ENCODE results near the gene RGS18.
"Not testable (repeated sequence)": the region's sequence is repeated elsewhere in the genome, so short reads cannot be mapped to it uniquely, and the experiment has no call there.

RGS18 gene

GRCh38 chr1:192225703-192226102 lies 67.4 kb downstream of the RGS18 start:
- Histone ChIP-seq H3K9ac (ENCODE audit: low read depth, low read length) (no peak overlapping the region), H3K36me3 (ENCODE audit: insufficient read depth, low read depth, low read length) (no peaks in the 10 kb centered on the region), H3K4me3 (ENCODE audit: low read length) (no peak overlapping the region), H3K27me3 (ENCODE audit: insufficient read depth, low read length) (no peaks in the 10 kb centered on the region), H3K4me1 (ENCODE audit: insufficient read depth, low read length) (no peaks in the 10 kb centered on the region), H3K27ac (ENCODE audit: low read length) (no peak overlapping the region), H3K9me3 (ENCODE audit: insufficient read depth, low read depth, low read length) (no peaks in the 10 kb centered on the region)

- H3K36me3 ChIP-seq (ENCODE audit: insufficient read depth, low read depth, low read length): no peaks in the 10 kb centered on the region
- H3K4me3 ChIP-seq (ENCODE audit: low read length): no peak overlapping the region
- no peaks in the 10 kb centered on the region for H3K4me1 ChIP-seq (ENCODE audit: insufficient read depth, low read length)
- H3K27ac ChIP-seq (ENCODE audit: low read length): no peak overlapping the region
- no peak overlapping the region for H3K9ac ChIP-seq (ENCODE audit: low read depth, low read length)
- no peaks in the 10 kb centered on the region for H3K27me3 ChIP-seq (ENCODE audit: insufficient read depth, low read length)
- no peaks in the 10 kb centered on the region for H3K9me3 ChIP-seq (ENCODE audit: insufficient read depth, low read depth, low read length)
These were observed 69.1 kb downstream of the RGS18 start for GRCh38 chr1:192227330-192227729.

- H3K27me3 ChIP-seq (ENCODE audit: insufficient read depth, low read length); H3K36me3 ChIP-seq (ENCODE audit: insufficient read depth, low read depth, low read length); H3K9ac ChIP-seq (ENCODE audit: low read depth, low read length); H3K4me1 ChIP-seq (ENCODE audit: insufficient read depth, low read length); H3K4me3 ChIP-seq (ENCODE audit: low read length); H3K27ac ChIP-seq (ENCODE audit: low read length); H3K9me3 ChIP-seq (ENCODE audit: insufficient read depth, low read depth, low read length): not testable (repeated sequence)
These were observed 69.7 kb downstream of the RGS18 start for GRCh38 chr1:192227980-192228379.

GRCh38 chr1:192232817-192233417 lies 74.7 kb downstream of the RGS18 start:
- Histone ChIP-seq H3K4me1 (ENCODE audit: insufficient read depth, low read length) (no peaks in the 10 kb centered on the region), H3K9me3 (ENCODE audit: insufficient read depth, low read depth, low read length) (no peaks in the 10 kb centered on the region), H3K4me3 (ENCODE audit: low read length) (no peak overlapping the region), H3K36me3 (ENCODE audit: insufficient read depth, low read depth, low read length) (no peaks in the 10 kb centered on the region), H3K9ac (ENCODE audit: low read depth, low read length) (no peak overlapping the region), H3K27ac (ENCODE audit: low read length) (no peak overlapping the region), H3K27me3 (ENCODE audit: insufficient read depth, low read length) (no peaks in the 10 kb centered on the region)

- Histone ChIP-seq H3K9ac (ENCODE audit: low read depth, low read length) (no peak overlapping the region), H3K4me3 (ENCODE audit: low read length) (no peak overlapping the region), H3K27me3 (ENCODE audit: insufficient read depth, low read length) (no peaks in the 10 kb centered on the region), H3K27ac (ENCODE audit: low read length) (no peak overlapping the region), H3K36me3 (ENCODE audit: insufficient read depth, low read depth, low read length) (no peaks in the 10 kb centered on the region), H3K9me3 (ENCODE audit: insufficient read depth, low read depth, low read length) (no peaks in the 10 kb centered on the region), H3K4me1 (ENCODE audit: insufficient read depth, low read length) (no peaks in the 10 kb centered on the region)
These were observed 76.9 kb downstream of the RGS18 start for GRCh38 chr1:192235127-192235526.
